Measurements from ENCODE around the gene DTNBP1.

Gene DTNBP1

DNA sequence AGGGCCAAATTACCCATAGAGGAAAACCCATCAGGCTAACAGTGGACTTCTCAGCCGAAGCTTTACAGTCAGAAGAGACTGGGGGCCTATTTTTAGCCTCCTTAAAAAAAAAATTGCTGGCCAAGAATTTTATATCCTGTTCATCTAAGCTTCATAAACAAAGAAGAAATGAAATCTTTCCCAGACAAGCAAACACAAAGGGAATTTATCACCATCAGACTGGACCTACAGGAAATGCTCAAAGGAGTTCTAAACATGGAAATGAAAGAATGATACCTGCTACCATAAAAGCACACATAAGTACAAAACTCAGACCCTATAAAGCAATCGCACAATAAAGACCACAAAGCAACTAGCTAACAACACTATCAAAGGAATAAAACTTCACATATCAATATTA lies 19.3 kb downstream of the DTNBP1 start:
- Histone ChIP-seq H3K4me3 (ENCODE audit: low read depth in 1 of 2, low read length in 1 of 2) (no peak overlapping the region), H3K9me3 (no peaks in the 10 kb centered on the region), H3K36me3 (no peaks in the 10 kb centered on the region), H3K27ac (no peak overlapping the region), H3K27me3 (no peaks in the 10 kb centered on the region), H3K4me1 (ENCODE audit: control insufficient read depth in 1 of 2, insufficient read depth in 1 of 2, low read depth in 1 of 2, low read length in 1 of 2) (no peaks in the 10 kb centered on the region)
- no peak for TF ChIP-seq CTCF (IDR thresholded peaks at IDR 0.05)

DNA sequence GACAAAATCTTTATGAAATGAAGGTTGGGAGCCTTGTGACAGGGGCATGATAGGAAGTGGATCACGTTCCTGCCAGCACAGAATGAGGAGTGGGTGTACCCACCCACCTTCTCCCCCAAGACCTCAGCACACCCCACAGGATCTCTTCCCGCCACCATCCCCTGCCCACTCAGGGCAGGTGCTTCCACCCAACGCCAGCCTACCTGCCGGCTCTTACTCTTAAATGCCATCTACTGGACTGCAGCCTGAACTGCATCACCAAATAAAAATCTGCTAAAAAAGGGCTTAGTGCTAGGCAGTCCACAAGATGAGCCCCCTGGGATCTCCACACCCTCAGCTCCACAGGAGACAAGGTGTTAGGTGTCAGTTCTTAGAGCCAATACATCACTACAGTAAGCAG lies 20.6 kb downstream of the DTNBP1 start:
- no peak for TF ChIP-seq CTCF (IDR thresholded peaks at IDR 0.05)
- H3K27ac ChIP-seq, result no peak overlapping the region
- H3K4me1 ChIP-seq (ENCODE audit: control insufficient read depth in 1 of 2, insufficient read depth in 1 of 2, low read depth in 1 of 2, low read length in 1 of 2), result no peaks in the 10 kb centered on the region
- no peaks in the 10 kb centered on the region for H3K9me3 ChIP-seq
- H3K4me3 ChIP-seq (ENCODE audit: low read depth in 1 of 2, low read length in 1 of 2), result no peak overlapping the region
- no peaks in the 10 kb centered on the region for H3K36me3 ChIP-seq
- no peaks in the 10 kb centered on the region for H3K27me3 ChIP-seq

GRCh38 chr6:15638373-15638772 lies 24.5 kb downstream of the DTNBP1 start:
- no peak for TF ChIP-seq CTCF (IDR thresholded peaks at IDR 0.05)
- H3K4me3 ChIP-seq (ENCODE audit: low read depth in 1 of 2, low read length in 1 of 2), result no peak overlapping the region
- no peaks in the 10 kb centered on the region for H3K9me3 ChIP-seq
- H3K27ac ChIP-seq, result no peak overlapping the region
- no peaks in the 10 kb centered on the region for H3K36me3 ChIP-seq
- H3K27me3 ChIP-seq, result no peaks in the 10 kb centered on the region
- no peaks in the 10 kb centered on the region for H3K4me1 ChIP-seq (ENCODE audit: control insufficient read depth in 1 of 2, insufficient read depth in 1 of 2, low read depth in 1 of 2, low read length in 1 of 2)

GRCh38 chr6:15631432-15631831 lies 31.4 kb downstream of the DTNBP1 start:
- H3K27ac ChIP-seq, result no peak overlapping the region
- no peaks in the 10 kb centered on the region for H3K27me3 ChIP-seq
- H3K36me3 ChIP-seq, result no peaks in the 10 kb centered on the region
- H3K4me1 ChIP-seq (ENCODE audit: control insufficient read depth in 1 of 2, insufficient read depth in 1 of 2, low read depth in 1 of 2, low read length in 1 of 2), result no peaks in the 10 kb centered on the region
- no peak for TF ChIP-seq CTCF (IDR thresholded peaks at IDR 0.05)
- no peaks in the 10 kb centered on the region for H3K9me3 ChIP-seq
- no peak overlapping the region for H3K4me3 ChIP-seq (ENCODE audit: low read depth in 1 of 2, low read length in 1 of 2)

- Histone ChIP-seq H3K4me1 (ENCODE audit: control insufficient read depth in 1 of 2, insufficient read depth in 1 of 2, low read depth in 1 of 2, low read length in 1 of 2) (no peaks in the 10 kb centered on the region), H3K36me3 (no peaks in the 10 kb centered on the region), H3K27ac (no peak overlapping the region), H3K4me3 (ENCODE audit: low read depth in 1 of 2, low read length in 1 of 2) (no peak overlapping the region), H3K27me3 (no peaks in the 10 kb centered on the region), H3K9me3 (no peaks in the 10 kb centered on the region)
- no peak for TF ChIP-seq CTCF (IDR thresholded peaks at IDR 0.05)
Measured at GRCh38 chr6:15630202-15630601, 32.6 kb downstream of the DTNBP1 start.

DNA sequence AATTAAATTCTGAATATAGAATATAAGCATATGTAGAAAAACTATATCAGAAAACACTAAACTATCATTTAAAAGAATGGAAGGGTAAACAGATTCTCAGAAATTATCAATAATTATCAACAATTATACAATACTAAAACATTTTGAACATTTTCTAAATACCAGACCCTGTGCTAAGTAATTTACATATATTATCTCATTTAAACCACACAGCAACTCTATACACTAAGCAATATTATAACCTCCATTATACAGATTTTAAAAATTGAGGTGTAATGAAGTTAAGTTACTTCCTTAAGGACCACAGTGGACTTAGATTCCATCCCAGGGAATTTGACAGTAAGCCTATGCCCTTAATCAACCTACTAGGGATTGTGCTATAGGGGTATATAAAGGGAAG lies 33.3 kb downstream of the DTNBP1 start:
- Histone ChIP-seq H3K4me1 (ENCODE audit: control insufficient read depth in 1 of 2, insufficient read depth in 1 of 2, low read depth in 1 of 2, low read length in 1 of 2) (no peaks in the 10 kb centered on the region), H3K27ac (no peak overlapping the region), H3K27me3 (no peaks in the 10 kb centered on the region), H3K9me3 (no peaks in the 10 kb centered on the region), H3K4me3 (ENCODE audit: low read depth in 1 of 2, low read length in 1 of 2) (no peak overlapping the region), H3K36me3 (no peaks in the 10 kb centered on the region)
- no peak for TF ChIP-seq CTCF (IDR thresholded peaks at IDR 0.05)
